Adipocyte (in vitro differentiated cells): ENCODE results near the gene REEP3.
"Not testable (repeated sequence)": the region's sequence is repeated elsewhere in the genome, so short reads cannot be mapped to it uniquely, and the experiment has no call there.

Experiments used
- DNase-seq: peaks from one replicate; pipeline ENCODE4 v3.0.0-alpha.2; 2015; ENCODE audit warnings: low read depth
- H3K27me3 ChIP-seq: replicated peaks from 2 replicates; pipeline ENCODE4 v1.7.0; 2013; ENCODE audit warnings: mild to moderate bottlenecking, low read length, moderate library complexity; ENCODE audit not compliant: control insufficient read depth, insufficient read depth
- H3K36me3 ChIP-seq: 2 replicates; pipeline ENCODE4 v1.7.0; 2013; ENCODE audit warnings: low read length, mild to moderate bottlenecking, moderate library complexity; ENCODE audit not compliant: control insufficient read depth, insufficient read depth, severe bottlenecking
- H3K4me1 ChIP-seq: 2 replicates; pipeline ENCODE4 v1.7.0; 2013; ENCODE audit warnings: mild to moderate bottlenecking, low read length, moderate library complexity; ENCODE audit not compliant: control insufficient read depth, insufficient read depth
- H3K4me3 ChIP-seq: 2 replicates; pipeline ENCODE4 v1.7.0; 2013; ENCODE audit warnings: mild to moderate bottlenecking, low read length, moderate library complexity
- H3K9ac ChIP-seq: 2 replicates; pipeline ENCODE4 v1.7.0; 2013; ENCODE audit warnings: mild to moderate bottlenecking, low read length, moderate library complexity
- H3K9me3 ChIP-seq: 2 replicates; pipeline ENCODE4 v1.7.0; 2013; ENCODE audit warnings: mild to moderate bottlenecking, low read length, moderate library complexity; ENCODE audit not compliant: control insufficient read depth

The REEP3 gene

DNA sequence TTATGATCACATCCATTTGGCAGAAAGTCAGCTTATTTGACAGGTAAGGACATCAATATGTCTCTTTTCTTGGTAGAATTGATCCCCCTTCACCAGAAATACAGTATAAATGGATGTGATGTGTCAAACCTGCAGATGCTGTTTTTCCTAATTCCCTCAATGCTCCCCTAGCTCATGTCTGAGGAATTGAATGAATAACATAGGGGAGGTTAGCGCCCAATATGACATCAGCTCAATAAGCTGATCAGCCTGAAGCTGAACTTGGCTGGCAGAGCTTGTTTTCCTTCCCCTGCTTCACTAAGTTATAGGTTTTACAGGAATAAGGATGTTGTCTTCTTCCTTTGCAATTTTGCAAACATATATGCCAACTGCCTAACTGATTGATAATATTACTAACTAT lies 132.5 kb downstream of the REEP3 start:
- Histone ChIP-seq H3K9ac (no peak overlapping the region), H3K9me3 (no peaks in the 10 kb centered on the region), H3K36me3 (no peaks in the 10 kb centered on the region), H3K4me1 (no peaks in the 10 kb centered on the region), H3K4me3 (no peak overlapping the region), H3K27me3 (no peaks in the 10 kb centered on the region)
- no peak for DNase-seq

DNA sequence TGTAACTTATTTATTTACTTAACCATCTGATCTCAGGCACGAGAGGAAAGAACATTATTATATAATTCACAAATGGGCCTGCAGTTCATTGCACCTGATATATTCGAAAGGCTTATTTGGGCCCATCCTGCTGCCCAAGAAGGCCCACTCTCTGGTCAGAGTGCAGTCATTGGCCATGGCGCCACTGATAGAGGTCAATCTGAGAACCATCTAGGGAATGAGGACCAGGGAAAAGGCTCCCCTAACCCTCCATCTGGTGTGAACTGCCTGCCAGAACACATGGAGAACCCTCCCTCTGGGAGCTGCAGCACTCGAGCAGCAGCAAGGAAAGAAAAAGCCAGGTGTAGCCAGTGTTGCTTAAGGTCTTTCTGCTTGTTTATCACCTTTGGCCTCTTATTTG lies 136.6 kb downstream of the REEP3 start:
- no peaks in the 10 kb centered on the region for H3K9me3 ChIP-seq
- H3K9ac ChIP-seq: no peak overlapping the region
- H3K4me3 ChIP-seq: no peak overlapping the region
- H3K27me3 ChIP-seq: no peaks in the 10 kb centered on the region
- no peaks in the 10 kb centered on the region for H3K4me1 ChIP-seq
- no peaks in the 10 kb centered on the region for H3K36me3 ChIP-seq
- no peak for DNase-seq

DNA sequence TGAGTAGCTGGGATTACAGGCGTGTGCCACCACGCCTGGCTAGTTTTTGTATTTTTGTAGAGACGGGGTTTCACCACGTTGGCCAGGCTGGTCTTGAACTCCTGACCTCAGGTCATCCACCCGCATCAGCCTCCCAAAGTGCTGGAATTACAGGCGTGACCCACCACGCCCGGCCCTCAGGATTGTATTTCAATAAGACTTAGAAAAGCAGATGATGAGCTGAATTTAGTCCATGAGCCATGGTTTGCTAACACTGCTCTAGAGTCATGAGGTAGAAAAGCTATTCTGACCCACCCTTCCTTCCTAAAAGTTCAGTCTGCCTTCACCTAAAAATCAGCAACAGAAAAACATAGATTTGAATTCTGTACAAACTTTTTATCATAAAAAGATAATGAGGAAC lies 139.7 kb downstream of the REEP3 start:
- not testable (repeated sequence) for H3K9ac ChIP-seq, H3K4me1 ChIP-seq, DNase-seq, H3K4me3 ChIP-seq, H3K27me3 ChIP-seq, H3K36me3 ChIP-seq, H3K9me3 ChIP-seq

DNA sequence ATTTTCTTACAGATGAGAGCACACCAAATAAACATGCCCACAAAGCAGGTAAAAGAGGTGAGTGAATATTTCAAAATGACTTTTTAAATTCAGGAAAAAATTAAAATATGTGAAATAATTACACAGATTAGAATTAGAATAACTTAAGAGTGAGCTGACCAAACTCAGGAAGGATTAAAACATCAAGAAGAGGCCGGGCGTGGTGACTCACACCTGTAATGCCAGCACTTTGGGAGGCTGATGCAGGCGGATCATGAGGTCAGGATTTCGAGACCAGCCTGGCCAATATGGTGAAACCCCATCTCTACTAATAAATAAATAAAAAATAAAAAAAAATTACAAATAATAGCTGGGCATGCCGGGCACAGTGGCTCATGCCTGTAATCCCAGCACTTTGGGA lies 140.1 kb downstream of the REEP3 start:
- H3K27me3 ChIP-seq: no peaks in the 10 kb centered on the region
- H3K9ac ChIP-seq: no peak overlapping the region
- H3K4me1 ChIP-seq: peaks cover 13% of the 10 kb centered on the region
- no peaks in the 10 kb centered on the region for H3K9me3 ChIP-seq
- no peak for DNase-seq
- no peaks in the 10 kb centered on the region for H3K36me3 ChIP-seq
- no peak overlapping the region for H3K4me3 ChIP-seq

DNA sequence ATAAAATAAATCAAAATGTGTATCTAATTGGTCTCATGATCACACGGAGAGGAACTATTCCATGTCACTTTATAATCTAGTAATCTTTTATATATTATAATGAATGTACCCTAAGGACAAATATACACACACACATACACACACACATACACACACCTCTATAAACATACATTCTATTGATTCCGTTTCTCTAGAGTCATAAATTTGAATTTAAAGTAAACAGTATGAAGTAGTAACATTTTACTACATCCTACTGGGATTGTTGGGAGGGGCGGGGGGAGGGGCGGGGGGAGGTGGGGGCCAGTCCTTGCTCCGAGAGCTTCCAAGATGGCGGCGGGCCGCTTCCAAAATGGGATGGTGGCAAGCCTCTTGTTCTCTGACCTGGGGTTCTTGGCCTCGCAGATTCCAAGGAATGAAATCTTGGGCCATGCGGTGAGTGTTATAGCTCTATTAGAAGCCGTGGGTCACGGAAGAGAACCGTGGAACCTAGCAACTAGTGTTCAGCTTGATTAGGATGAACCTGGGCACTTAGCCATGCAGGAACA lies 143.2 kb downstream of the REEP3 start:
- no peaks in the 10 kb centered on the region for H3K9me3 ChIP-seq
- no peak overlapping the region for H3K9ac ChIP-seq
- H3K36me3 ChIP-seq: no peaks in the 10 kb centered on the region
- no peaks in the 10 kb centered on the region for H3K27me3 ChIP-seq
- no peak overlapping the region for H3K4me3 ChIP-seq
- H3K4me1 ChIP-seq: peaks cover 31% of the 10 kb centered on the region
- DNase-seq: no peak

DNA sequence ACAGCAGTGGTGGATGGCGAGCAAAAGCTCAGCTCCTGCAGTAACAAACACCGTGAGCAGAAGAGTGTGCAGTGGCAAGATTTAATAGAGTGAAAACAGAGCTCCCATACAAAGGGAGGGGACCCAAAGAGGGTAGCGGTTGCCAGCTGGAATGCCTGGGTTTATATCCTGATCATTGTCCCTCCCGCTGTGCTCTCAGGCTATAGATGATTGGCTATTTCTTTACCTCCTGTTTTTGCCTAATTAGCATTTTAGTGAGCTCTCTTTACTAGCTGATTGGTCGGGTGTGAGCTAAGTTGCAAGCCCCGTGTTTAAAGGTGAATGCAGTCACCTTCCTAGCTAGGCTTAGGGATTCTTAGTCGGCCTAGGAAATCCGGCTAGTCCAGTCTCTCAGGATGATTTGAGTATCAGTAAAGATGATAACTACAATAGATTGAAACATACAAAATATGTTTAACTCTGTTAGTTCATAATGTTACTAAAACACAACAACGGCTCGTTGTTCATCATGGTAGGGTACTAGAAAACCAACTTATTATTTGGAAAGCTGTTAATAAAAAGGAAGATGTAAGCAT lies 143.9 kb downstream of the REEP3 start:
- not testable (repeated sequence) for DNase-seq, H3K36me3 ChIP-seq, H3K4me3 ChIP-seq, H3K27me3 ChIP-seq, H3K9me3 ChIP-seq
- H3K4me1 ChIP-seq: peaks cover 33% of the 10 kb centered on the region
- peak overlapping the region; percentile 5 for H3K9ac ChIP-seq

DNA sequence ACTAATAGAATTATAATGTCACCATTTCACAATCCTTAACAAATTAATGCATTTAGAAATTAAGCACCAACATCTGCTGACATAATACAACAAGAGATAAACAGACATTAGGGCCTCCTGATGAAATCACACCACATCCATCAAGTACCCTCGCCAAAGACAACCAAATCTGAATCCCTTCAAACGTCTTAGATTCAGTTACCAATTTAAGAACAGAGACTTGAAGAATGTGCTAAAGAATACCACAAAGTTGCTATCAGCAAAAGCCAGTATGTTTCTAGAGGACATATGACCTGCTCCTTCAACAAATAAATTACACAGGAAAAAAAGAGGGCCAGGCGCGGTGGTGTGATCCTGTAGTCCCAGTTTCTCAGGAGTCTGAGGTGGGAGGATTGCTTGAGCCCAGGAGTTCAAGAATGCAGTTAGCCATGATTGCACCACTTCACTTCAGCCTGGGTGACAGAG lies 144.5 kb downstream of the REEP3 start:
- DNase-seq: no peak

DNA sequence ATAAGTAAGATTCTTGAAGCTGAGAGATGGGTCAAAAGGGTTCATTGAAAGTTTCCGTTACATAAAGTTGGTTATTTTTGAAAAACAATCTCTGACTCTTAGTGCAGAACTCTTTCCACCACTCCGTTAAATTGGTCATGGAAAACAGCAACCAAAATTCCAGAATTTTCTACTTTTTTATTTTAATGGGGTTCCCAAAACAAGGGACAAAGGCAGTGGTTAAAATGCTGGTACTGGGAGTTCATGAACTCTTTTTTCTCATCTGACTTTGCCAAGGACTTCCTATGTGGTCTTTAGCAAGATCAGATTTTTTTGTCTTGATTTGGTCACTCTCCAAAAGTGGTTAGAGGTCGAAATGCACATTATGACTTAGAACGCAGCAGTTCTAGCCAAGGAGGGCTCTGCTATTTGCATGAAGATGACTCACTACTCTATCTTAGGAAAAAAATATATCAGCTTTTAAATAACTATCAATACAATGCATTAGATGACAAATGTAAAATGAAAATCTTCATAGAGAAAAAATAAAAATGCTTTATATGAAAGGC lies 145.7 kb downstream of the REEP3 start:
- Histone ChIP-seq H3K9ac (peak overlapping the region; percentile 87), H3K9me3 (no peaks in the 10 kb centered on the region), H3K4me1 (peaks cover 51% of the 10 kb centered on the region), H3K36me3 (no peaks in the 10 kb centered on the region), H3K4me3 (peak overlapping the region; percentile 63), H3K27me3 (no peaks in the 10 kb centered on the region)
- peak; percentile 92 for DNase-seq

More for the DNA sequence above, 144.5 kb downstream of the REEP3 start:
- H3K9me3 ChIP-seq: no peaks in the 10 kb centered on the region
- H3K36me3 ChIP-seq: no peaks in the 10 kb centered on the region
- no peak overlapping the region for H3K4me3 ChIP-seq
- H3K27me3 ChIP-seq: no peaks in the 10 kb centered on the region
- peaks cover 39% of the 10 kb centered on the region for H3K4me1 ChIP-seq
- peak overlapping the region; percentile 87 for H3K9ac ChIP-seq

DNA sequence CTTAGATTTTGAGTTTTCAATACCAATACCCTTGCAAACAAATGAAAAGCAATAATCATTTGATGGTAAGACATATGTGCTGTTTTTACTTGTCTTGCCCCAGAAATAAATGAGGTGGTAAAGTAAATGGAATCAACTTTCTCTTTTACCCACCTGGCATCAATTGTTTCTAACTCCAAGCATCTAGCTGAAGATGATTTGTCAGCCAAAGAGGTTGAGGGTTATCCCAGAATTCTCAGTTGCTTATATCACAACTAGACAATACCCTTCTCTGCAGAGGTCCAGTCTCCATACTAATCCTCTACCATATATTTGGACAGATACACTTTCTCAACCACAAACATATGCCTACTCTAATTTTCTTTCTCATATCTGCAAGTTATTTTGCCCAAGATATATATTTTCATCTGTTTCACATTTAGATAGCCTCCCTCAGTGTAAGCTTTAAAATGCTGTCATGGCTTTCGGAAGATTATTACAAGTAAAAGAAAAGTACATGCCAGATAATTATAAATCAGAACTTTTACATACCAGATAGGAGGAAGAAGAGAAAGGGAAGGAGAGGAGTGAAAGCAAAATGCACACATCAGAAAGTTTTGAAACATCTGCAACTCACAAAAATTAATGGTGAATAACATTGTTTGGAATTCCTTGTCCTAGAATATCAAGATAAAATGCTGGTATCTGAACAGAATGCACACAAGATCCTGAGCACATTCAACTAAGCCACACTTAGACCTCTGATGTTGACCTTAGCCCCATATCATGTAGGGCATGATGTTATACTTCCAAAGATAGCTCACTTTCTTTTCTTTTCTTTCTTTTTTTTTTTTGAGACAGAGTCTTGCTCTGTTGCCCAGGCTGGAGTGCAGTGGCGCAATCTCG lies 146.6 kb downstream of the REEP3 start:
- no peaks in the 10 kb centered on the region for H3K36me3 ChIP-seq
- peak overlapping the region; percentile 87 for H3K9ac ChIP-seq
- H3K4me3 ChIP-seq: peak overlapping the region; percentile 63
- peak; percentile 56 for DNase-seq
- no peaks in the 10 kb centered on the region for H3K27me3 ChIP-seq
- no peaks in the 10 kb centered on the region for H3K9me3 ChIP-seq
- H3K4me1 ChIP-seq: peaks cover 58% of the 10 kb centered on the region

DNA sequence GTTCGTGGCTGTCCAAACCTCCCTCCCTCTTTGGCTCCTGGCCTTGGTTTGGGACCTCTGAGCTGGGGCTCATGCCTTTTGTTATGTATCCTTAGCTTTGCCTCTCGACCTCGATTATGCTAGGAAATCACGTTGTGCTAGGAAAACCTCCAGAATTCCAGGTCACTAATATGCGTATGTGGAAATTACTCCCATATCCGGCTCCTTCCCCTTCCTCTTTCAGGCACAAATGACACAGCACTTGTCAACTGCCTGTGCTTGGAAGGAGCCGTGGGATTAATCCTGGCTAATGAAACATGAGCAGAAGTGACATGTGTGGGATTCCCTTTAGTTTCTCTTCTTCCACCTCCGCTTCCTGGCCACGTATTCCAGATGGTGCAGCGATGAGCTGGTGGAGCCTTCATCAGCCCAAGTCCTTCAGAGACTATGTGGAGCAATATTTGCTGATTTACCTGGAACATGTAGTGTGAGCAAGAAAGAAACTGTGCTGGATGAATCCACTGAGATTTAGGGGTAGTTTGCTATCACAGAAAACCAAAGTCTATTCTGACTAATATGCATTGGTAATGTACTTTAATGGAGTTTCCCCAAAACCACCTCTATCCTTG lies 149.2 kb downstream of the REEP3 start:
- DNase-seq: no peak
- Histone ChIP-seq H3K4me1 (peaks cover 66% of the 10 kb centered on the region), H3K27me3 (no peaks in the 10 kb centered on the region), H3K36me3 (no peaks in the 10 kb centered on the region), H3K9me3 (no peaks in the 10 kb centered on the region), H3K4me3 (peak overlapping the region; percentile 41), H3K9ac (peak overlapping the region; percentile 45)
